ENCODE results near the gene CUX1. TPM values are rescaled to one million over a fixed set of nuclear protein-coding genes. Genes with fewer than 3 reads are reported as not detected.

CUX1 gene
- total RNA-seq, 1 donor from 2014 or later: 56.5 TPM

DNA sequence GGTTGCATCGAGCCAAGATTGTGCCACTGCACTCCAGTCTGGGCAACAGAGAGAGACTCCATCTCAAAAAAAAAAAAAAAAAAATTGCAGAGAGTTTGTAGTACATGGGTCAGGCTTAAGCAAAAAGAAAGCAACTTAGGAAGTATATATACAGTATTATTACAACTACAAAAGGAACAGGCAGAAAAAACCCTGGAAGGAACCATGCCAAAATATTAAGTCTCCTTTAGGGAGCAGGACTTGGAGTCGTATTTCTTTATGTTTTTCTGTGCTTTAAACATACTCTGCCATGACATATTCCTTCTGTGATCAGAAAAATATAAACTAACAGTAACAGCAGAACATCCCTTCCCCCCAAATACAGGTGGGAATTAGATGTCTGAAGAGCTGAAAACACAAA is 144.4 kb downstream of the CUX1 start:
- peaks cover 5% of the 10 kb centered on the region for H3K4me1 Mint-ChIP-seq (ENCODE audit: low read depth, unreplicated experiment)
- no peak for DNase-seq
- H3K4me3 Mint-ChIP-seq (ENCODE audit: unreplicated experiment): no peak overlapping the region
- peaks cover 6% of the 10 kb centered on the region for H3K27me3 Mint-ChIP-seq (ENCODE audit: unreplicated experiment)
- TF ChIP-seq, protein P1, sequence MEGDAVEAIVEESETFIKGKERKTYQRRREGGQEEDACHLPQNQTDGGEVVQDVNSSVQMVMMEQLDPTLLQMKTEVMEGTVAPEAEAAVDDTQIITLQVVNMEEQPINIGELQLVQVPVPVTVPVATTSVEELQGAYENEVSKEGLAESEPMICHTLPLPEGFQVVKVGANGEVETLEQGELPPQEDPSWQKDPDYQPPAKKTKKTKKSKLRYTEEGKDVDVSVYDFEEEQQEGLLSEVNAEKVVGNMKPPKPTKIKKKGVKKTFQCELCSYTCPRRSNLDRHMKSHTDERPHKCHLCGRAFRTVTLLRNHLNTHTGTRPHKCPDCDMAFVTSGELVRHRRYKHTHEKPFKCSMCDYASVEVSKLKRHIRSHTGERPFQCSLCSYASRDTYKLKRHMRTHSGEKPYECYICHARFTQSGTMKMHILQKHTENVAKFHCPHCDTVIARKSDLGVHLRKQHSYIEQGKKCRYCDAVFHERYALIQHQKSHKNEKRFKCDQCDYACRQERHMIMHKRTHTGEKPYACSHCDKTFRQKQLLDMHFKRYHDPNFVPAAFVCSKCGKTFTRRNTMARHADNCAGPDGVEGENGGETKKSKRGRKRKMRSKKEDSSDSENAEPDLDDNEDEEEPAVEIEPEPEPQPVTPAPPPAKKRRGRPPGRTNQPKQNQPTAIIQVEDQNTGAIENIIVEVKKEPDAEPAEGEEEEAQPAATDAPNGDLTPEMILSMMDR (IDR thresholded peaks at IDR 0.05; ENCODE audit: partially characterized antibody, unreplicated experiment): no peak
- peaks cover 1% of the 10 kb centered on the region for H3K9me3 Mint-ChIP-seq (ENCODE audit: unreplicated experiment)
- no peak overlapping the region for H3K27ac Mint-ChIP-seq (ENCODE audit: unreplicated experiment)
- no peaks in the 10 kb centered on the region for H3K36me3 Mint-ChIP-seq (ENCODE audit: unreplicated experiment)

DNA sequence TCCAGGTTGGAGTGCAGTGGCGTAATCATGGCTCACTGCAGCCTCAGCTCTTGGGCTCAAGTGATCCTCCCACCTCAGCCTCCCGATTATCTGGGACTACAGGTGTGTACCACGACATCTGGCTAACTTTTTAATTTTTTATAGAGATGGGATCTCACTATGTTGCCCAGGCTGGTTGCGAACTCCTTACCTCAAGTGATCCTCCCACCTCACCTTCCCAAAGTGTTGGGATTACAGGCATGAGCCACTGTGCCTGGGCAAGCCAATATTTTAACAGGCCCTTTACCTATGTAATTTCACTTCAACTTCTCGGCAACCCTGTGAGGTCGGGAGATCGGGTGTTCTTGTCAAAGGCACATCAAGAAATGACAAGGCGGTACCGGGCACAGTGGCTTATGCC is 146.3 kb downstream of the CUX1 start:
- TF ChIP-seq, protein P1 (IDR thresholded peaks at IDR 0.05; ENCODE audit: partially characterized antibody, unreplicated experiment): no peak
- H3K36me3 Mint-ChIP-seq (ENCODE audit: unreplicated experiment): no peaks in the 10 kb centered on the region
- no peak overlapping the region for H3K27ac Mint-ChIP-seq (ENCODE audit: unreplicated experiment)
- no peak overlapping the region for H3K4me3 Mint-ChIP-seq (ENCODE audit: unreplicated experiment)
- H3K4me1 Mint-ChIP-seq (ENCODE audit: low read depth, unreplicated experiment): no peaks in the 10 kb centered on the region
- H3K9me3 Mint-ChIP-seq (ENCODE audit: unreplicated experiment): peaks cover 1% of the 10 kb centered on the region
- DNase-seq: no peak
- H3K27me3 Mint-ChIP-seq (ENCODE audit: unreplicated experiment): peaks cover 5% of the 10 kb centered on the region

DNA sequence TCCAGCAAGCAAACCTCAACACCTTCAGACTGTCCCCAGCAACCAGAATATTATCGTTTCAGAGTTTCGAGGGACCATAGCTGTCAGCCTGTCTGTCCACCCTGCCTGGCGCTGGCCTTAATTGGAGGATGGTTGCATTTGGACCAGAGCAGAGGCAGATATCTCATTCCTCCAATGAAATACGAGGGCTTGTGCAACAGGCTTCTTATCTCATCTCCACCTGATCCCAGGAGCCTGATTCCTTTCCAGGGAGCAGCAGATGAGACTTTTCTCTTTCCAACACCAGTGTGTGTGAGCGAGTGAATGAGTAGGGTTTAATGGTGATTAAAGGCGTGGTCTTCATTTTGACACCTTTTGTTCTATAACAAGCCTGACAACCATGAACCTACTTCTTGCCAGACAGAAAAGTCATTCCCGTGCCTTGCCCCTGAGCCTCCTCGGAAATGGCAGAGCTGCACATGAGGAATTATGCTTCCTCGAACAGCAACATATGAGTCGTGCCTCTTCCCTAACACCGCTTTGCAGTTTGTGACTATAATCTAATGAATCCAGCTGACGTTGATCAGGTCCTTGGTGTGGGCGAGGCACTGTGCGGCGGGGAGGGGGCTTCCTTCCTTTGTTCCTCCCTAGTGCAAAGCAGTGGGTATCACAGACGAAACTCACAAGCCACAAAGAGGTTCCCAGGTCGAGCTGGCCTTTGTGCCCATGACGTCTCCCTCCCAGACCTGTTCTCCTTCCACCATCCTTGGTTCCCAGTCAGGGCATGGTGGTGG is 147.4 kb downstream of the CUX1 start:
- Mint-ChIP-seq H3K36me3 (ENCODE audit: unreplicated experiment) (no peaks in the 10 kb centered on the region), H3K4me3 (ENCODE audit: unreplicated experiment) (no peak overlapping the region), H3K9me3 (ENCODE audit: unreplicated experiment) (peaks cover 1% of the 10 kb centered on the region), H3K27me3 (ENCODE audit: unreplicated experiment) (peaks cover 5% of the 10 kb centered on the region), H3K4me1 (ENCODE audit: low read depth, unreplicated experiment) (peaks cover under 1% of the 10 kb centered on the region), H3K27ac (ENCODE audit: unreplicated experiment) (no peak overlapping the region)
- DNase-seq: no peak
- TF ChIP-seq, protein P1 (IDR thresholded peaks at IDR 0.05; ENCODE audit: partially characterized antibody, unreplicated experiment): no peak

DNA sequence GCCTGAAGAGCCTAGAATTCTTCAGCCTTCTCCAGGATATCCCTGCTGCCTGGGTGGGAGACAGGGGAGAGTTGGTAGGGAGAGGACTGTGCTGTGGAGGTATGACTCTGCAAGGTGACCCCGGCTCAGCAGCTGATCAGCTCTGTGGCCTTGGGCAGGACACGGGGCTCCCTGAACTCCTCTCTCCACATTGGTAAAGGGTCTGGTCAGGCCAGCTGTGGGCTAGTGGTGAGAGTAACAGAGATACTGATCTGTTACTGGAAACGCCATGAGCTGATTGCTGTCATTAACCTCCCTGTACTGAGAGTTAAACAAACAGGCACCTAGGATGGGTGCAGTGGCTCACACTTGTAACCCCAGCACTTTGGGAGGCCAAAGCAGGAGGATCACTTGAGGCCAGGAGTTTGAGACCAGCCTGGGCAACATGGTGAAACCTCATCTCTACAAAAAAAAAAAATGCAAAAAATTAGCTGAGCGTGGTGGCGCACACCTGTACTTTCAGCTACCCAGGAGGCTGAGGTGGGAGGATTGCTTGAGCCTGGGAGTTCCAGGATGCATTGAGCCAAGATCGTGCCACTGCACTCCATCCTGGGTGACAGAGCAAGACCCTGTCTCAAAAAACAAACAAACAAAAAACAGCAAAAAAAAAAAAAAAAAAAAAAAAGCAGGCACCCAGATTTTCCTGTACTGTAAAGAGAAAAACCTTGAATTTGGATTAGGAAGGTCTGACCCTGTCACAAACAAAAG is 151.5 kb downstream of the CUX1 start:
- Mint-ChIP-seq H3K4me3 (ENCODE audit: unreplicated experiment) (no peak overlapping the region), H3K27me3 (ENCODE audit: unreplicated experiment) (peaks cover 5% of the 10 kb centered on the region), H3K36me3 (ENCODE audit: unreplicated experiment) (no peaks in the 10 kb centered on the region), H3K4me1 (ENCODE audit: low read depth, unreplicated experiment) (peaks cover 8% of the 10 kb centered on the region), H3K9me3 (ENCODE audit: unreplicated experiment) (peaks cover 4% of the 10 kb centered on the region), H3K27ac (ENCODE audit: unreplicated experiment) (no peak overlapping the region)
- DNase-seq: no peak
- TF ChIP-seq, protein P1 (IDR thresholded peaks at IDR 0.05; ENCODE audit: partially characterized antibody, unreplicated experiment): no peak
